Testis (tissue), 2 donors: ENCODE data around the gene IER3.

ENCODE experiments used
- CTCF ChIP-seq, 3 experiments: fragments of 450-650 bp in 2 of 3; fragments of 200-600 bp in 1 of 3; sonication (generic) in 1 of 3; IDR thresholded peaks; one replicate each; pipeline ENCODE4 v1.5.1; 2016 to 2019; ENCODE audit warnings: antibody characterized with exemption in 3 of 3, mild to moderate bottlenecking in 2 of 3, moderate library complexity in 1 of 3
- POLR2A ChIP-seq: fragments of 450-650 bp; IDR thresholded peaks from one replicate; pipeline ENCODE4 v1.6.1; 2017; ENCODE audit warnings: antibody characterized with exemption, mild to moderate bottlenecking, moderate library complexity

DNA sequence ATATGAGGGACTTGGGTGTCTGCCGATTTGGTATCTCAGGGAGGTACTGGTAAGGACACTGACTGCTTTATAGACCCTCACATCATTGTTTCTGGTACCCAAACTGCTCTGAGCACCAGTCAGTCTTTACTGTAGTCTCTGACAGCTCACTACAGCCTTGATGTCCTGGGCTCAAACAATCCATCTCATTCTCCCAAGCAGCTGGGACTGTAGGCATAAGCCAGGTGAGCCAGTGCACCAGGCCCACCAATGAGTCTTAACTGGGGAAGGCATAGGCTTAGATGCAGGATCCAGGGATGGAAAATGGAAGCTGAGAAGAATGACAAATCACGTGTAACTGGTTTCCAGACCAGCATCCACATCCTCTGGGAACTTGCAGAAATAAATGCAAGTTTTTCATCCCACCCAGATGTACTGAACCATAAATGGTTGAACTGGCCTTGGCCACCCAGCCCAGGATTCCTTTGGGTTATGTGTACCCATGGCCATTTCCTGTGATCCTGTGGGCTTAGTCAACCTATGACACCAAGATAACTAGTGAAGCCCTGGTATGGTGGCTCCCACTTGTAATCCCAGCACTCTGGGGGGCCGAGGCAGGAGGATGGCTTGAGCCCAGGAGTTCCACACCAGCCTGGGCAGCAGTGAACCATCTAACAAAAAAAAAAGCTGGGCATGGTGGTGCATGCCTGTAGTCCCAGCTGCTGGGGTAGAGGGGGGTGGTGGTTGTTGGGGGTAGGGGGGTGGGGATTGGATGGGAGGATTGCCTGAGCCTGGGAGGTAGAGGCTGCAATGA is 18.4 kb downstream of the IER3 start:
- TF ChIP-seq CTCF (IDR thresholded peaks at IDR 0.05) (no peak), POLR2A (no peak)
